Measurements from ENCODE around the gene GMNC. TPM values are rescaled to one million over a fixed set of nuclear protein-coding genes. Genes with fewer than 3 reads are reported as not detected.

Gene GMNC
- polyA plus RNA-seq, 1 of the 3 experiments (the other 2 are of a cell fraction), result not detected

DNA sequence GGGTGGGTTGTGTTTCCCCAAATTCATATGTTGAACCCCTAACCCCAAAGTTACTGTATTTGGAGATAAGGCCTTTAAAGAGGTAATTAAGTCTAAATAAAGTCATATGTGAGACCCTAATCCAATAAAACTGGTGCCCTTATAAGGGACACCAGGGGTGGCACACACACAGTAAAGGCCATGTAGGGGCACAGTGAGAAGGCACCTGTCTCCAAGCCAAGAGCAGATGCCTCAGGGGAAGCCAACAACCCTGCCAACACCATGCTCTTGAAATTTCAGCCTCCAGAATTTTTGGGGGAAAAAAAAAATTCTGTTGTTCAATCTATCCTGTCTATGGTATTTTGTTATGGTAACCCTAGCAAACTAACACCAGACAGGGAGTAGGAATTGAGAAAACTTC lies 1.5 kb upstream of the GMNC start:
- H3K27ac ChIP-seq (ENCODE audit: low read depth in 2 of 2, low read length in 1 of 2), result no peak overlapping the region
- peaks cover 0 to 3% of the 10 kb centered on the region in 2 experiments; a peak in 1 of 4 replicates for H3K4me1 ChIP-seq (ENCODE audit: control insufficient read depth in 1 of 2, insufficient read depth in 2 of 2, low read depth in 1 of 2, low read length in 1 of 2)
- H3K9me2 ChIP-seq, result no peaks in the 10 kb centered on the region
- no peak overlapping the region for H3K4me3 ChIP-seq (ENCODE audit: low read depth in 2 of 2, low read length in 1 of 2)
- no peaks in the 10 kb centered on the region for H3F3A ChIP-seq (replicated peaks; ENCODE audit: insufficient read depth)
- H3K9me3 ChIP-seq, result no peaks in the 10 kb centered on the region
- no peaks in the 10 kb centered on the region for H3K36me3 ChIP-seq (replicated peaks in 1 of 2; ENCODE audit: control insufficient read depth in 1 of 2, insufficient read depth in 2 of 2, low read length in 1 of 2)
- H3K4me2 ChIP-seq, result no peak overlapping the region
- H3K27me3 ChIP-seq (ENCODE audit: insufficient read depth), result peaks cover 23% of the 10 kb centered on the region; the same call in 1 of the 2 replicates
- H3K9ac ChIP-seq, result no peak overlapping the region
- ChIA-PET CTCF (interaction anchor here (0.9 kb wide), 1 partner anchor 20 kb away, joined by 4 read pairs; no protein-coding TSS in a partner anchor), POLR2A (no interaction called here)
- no peak for TF ChIP-seq ELF1 (IDR thresholded peaks at IDR 0.05)
- H2AFZ ChIP-seq (ENCODE audit: low read depth), result no peak overlapping the region
- no peaks in the 10 kb centered on the region for H4K20me1 ChIP-seq (ENCODE audit: insufficient read depth)
- DNase-seq, result no peak
- H3K79me2 ChIP-seq (ENCODE audit: insufficient read depth), result no peaks in the 10 kb centered on the region

GRCh38 chr3:190863119-190863465 lies 598 bp upstream of the GMNC start:
- Histone ChIP-seq H3K4me3 (ENCODE audit: low read depth in 2 of 2, low read length in 1 of 2) (peak overlapping the region; percentile 53 to 58), H3F3A (replicated peaks; ENCODE audit: insufficient read depth) (no peaks in the 10 kb centered on the region), H3K4me1 (ENCODE audit: control insufficient read depth in 1 of 2, insufficient read depth in 2 of 2, low read depth in 1 of 2, low read length in 1 of 2) (peaks cover 0 to 3% of the 10 kb centered on the region in 2 experiments; a peak in 1 of 4 replicates), H3K4me2 (peak overlapping the region; percentile 79), H3K9ac (no peak overlapping the region), H3K79me2 (ENCODE audit: insufficient read depth) (no peaks in the 10 kb centered on the region), H2AFZ (ENCODE audit: low read depth) (peak overlapping the region; percentile 74; the same call in 1 of the 2 replicates), H4K20me1 (ENCODE audit: insufficient read depth) (no peaks in the 10 kb centered on the region), H3K9me2 (no peaks in the 10 kb centered on the region), H3K27me3 (ENCODE audit: insufficient read depth) (peaks cover 23% of the 10 kb centered on the region; the same call in 1 of the 2 replicates), H3K27ac (ENCODE audit: low read depth in 2 of 2, low read length in 1 of 2) (no peak overlapping the region), H3K36me3 (replicated peaks in 1 of 2; ENCODE audit: control insufficient read depth in 1 of 2, insufficient read depth in 2 of 2, low read length in 1 of 2) (no peaks in the 10 kb centered on the region), H3K9me3 (no peaks in the 10 kb centered on the region)
- ChIA-PET POLR2A (no interaction called here), CTCF (interaction anchor here (0.9 kb wide), 1 partner anchor 21 kb away, joined by 5 read pairs; no protein-coding TSS in a partner anchor)
- no peak for DNase-seq
- no peak for TF ChIP-seq TCF12 (IDR thresholded peaks at IDR 0.05)
- TF ChIP-seq GATA2 (CRISPR knock-in tag; IDR thresholded peaks at IDR 0.05), result no peak
- TF ChIP-seq, protein P1, sequence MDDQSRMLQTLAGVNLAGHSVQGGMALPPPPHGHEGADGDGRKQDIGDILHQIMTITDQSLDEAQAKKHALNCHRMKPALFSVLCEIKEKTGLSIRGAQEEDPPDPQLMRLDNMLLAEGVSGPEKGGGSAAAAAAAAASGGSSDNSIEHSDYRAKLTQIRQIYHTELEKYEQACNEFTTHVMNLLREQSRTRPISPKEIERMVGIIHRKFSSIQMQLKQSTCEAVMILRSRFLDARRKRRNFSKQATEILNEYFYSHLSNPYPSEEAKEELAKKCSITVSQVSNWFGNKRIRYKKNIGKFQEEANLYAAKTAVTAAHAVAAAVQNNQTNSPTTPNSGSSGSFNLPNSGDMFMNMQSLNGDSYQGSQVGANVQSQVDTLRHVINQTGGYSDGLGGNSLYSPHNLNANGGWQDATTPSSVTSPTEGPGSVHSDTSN (IDR thresholded peaks at IDR 0.05), result no peak
- TF ChIP-seq, protein P2, sequence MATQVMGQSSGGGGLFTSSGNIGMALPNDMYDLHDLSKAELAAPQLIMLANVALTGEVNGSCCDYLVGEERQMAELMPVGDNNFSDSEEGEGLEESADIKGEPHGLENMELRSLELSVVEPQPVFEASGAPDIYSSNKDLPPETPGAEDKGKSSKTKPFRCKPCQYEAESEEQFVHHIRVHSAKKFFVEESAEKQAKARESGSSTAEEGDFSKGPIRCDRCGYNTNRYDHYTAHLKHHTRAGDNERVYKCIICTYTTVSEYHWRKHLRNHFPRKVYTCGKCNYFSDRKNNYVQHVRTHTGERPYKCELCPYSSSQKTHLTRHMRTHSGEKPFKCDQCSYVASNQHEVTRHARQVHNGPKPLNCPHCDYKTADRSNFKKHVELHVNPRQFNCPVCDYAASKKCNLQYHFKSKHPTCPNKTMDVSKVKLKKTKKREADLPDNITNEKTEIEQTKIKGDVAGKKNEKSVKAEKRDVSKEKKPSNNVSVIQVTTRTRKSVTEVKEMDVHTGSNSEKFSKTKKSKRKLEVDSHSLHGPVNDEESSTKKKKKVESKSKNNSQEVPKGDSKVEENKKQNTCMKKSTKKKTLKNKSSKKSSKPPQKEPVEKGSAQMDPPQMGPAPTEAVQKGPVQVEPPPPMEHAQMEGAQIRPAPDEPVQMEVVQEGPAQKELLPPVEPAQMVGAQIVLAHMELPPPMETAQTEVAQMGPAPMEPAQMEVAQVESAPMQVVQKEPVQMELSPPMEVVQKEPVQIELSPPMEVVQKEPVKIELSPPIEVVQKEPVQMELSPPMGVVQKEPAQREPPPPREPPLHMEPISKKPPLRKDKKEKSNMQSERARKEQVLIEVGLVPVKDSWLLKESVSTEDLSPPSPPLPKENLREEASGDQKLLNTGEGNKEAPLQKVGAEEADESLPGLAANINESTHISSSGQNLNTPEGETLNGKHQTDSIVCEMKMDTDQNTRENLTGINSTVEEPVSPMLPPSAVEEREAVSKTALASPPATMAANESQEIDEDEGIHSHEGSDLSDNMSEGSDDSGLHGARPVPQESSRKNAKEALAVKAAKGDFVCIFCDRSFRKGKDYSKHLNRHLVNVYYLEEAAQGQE (IDR thresholded peaks at IDR 0.05; ENCODE audit: low read depth, low read length), result no peak
- 2% methylated on average over 6 of the region's 6 CpGs for WGBS (ENCODE audit: low lambda C conversion rate)

- Histone ChIP-seq H3K9me2 (no peaks in the 10 kb centered on the region), H4K20me1 (ENCODE audit: insufficient read depth) (no peaks in the 10 kb centered on the region), H3F3A (replicated peaks; ENCODE audit: insufficient read depth) (no peaks in the 10 kb centered on the region), H3K9ac (no peak overlapping the region), H3K79me2 (ENCODE audit: insufficient read depth) (no peaks in the 10 kb centered on the region), H3K4me2 (no peak overlapping the region), H3K27me3 (ENCODE audit: insufficient read depth) (peaks cover 23% of the 10 kb centered on the region; the same call in 1 of the 2 replicates), H3K27ac (ENCODE audit: low read depth in 2 of 2, low read length in 1 of 2) (no peak overlapping the region), H3K4me3 (ENCODE audit: low read depth in 2 of 2, low read length in 1 of 2) (no peak overlapping the region), H3K9me3 (no peaks in the 10 kb centered on the region), H2AFZ (ENCODE audit: low read depth) (no peak overlapping the region), H3K36me3 (replicated peaks in 1 of 2; ENCODE audit: control insufficient read depth in 1 of 2, insufficient read depth in 2 of 2, low read length in 1 of 2) (no peaks in the 10 kb centered on the region), H3K4me1 (ENCODE audit: control insufficient read depth in 1 of 2, insufficient read depth in 2 of 2, low read depth in 1 of 2, low read length in 1 of 2) (peaks cover 0 to 3% of the 10 kb centered on the region in 2 experiments; a peak in 1 of 4 replicates)
- POLR2A ChIA-PET, result no interaction called here
- DNase-seq, result no peak
- CTCF ChIA-PET, result no interaction called here
- 10% methylated on average over 7 of the region's 7 CpGs for WGBS (ENCODE audit: low lambda C conversion rate)
- TF ChIP-seq TCF12 (IDR thresholded peaks at IDR 0.05), result no peak
- no peak for TF ChIP-seq FOXM1 (IDR thresholded peaks at IDR 0.05; ENCODE audit: low read depth)
- no peak for TF ChIP-seq FOXJ3 (CRISPR knock-in tag; IDR thresholded peaks at IDR 0.05)
- TF ChIP-seq SIN3A (IDR thresholded peaks at IDR 0.05; ENCODE audit: borderline replicate concordance, low read depth, low read length), result no peak
- TF ChIP-seq, protein P3, sequence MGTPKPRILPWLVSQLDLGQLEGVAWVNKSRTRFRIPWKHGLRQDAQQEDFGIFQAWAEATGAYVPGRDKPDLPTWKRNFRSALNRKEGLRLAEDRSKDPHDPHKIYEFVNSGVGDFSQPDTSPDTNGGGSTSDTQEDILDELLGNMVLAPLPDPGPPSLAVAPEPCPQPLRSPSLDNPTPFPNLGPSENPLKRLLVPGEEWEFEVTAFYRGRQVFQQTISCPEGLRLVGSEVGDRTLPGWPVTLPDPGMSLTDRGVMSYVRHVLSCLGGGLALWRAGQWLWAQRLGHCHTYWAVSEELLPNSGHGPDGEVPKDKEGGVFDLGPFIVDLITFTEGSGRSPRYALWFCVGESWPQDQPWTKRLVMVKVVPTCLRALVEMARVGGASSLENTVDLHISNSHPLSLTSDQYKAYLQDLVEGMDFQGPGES (IDR thresholded peaks at IDR 0.05; ENCODE audit: low read depth, low read length), result no peak
- TF ChIP-seq, protein P1 (IDR thresholded peaks at IDR 0.05), result no peak
- TF ChIP-seq ELF1 (IDR thresholded peaks at IDR 0.05), result no peak
- no peak for TF ChIP-seq GATA2 (CRISPR knock-in tag; IDR thresholded peaks at IDR 0.05)
- no peak for TF ChIP-seq FOSL2 (IDR thresholded peaks at IDR 0.05; ENCODE audit: borderline replicate concordance, low read depth)
- TF ChIP-seq EZH2phosphoT487 (IDR thresholded peaks at IDR 0.05; ENCODE audit: borderline replicate concordance, low read depth), result no peak
- TF ChIP-seq MAX (IDR thresholded peaks at IDR 0.05; ENCODE audit: low read depth), result no peak
- TF ChIP-seq TEAD4 (IDR thresholded peaks at IDR 0.05; ENCODE audit: borderline replicate concordance, insufficient read depth), result no peak
- no peak for TF ChIP-seq YY1 (IDR thresholded peaks at IDR 0.05; ENCODE audit: low read depth)
These were observed 2.0 kb downstream of the GMNC start for GRCh38 chr3:190860521-190860920.

Data from SK-N-SH (cell line).